ENCODE measurements around the gene ARHGAP15. TPM values are rescaled to one million over a fixed set of nuclear protein-coding genes. Genes with fewer than 3 reads are reported as not detected.

ARHGAP15 gene
- total RNA-seq, 4 donors from 2014 or later: 0.80 to 53.1 (median 12.7) TPM

DNA sequence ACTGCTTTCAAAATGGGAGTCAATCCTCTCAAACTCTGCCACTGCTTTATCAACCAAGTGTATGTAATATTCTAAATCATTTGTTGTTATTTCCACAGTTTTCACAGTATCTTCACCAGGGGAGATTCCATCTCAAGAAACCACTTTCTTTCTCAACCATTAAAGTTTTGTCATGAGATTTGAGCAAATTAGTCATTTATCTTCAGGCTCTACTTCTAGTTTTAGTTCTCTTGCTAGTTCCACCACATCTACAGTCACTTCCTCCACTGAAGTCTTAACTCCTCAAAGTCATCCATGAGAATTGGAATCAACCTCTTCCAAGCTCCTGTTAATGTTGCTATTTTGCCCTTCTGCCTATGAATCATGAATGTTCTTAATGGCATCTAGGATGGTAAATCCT, 545.8 kb downstream of the ARHGAP15 start:
- Histone ChIP-seq H3K4me3 (no peak overlapping the region), H3K27me3 (no peaks in the 10 kb centered on the region), H3K9me3 (no peaks in the 10 kb centered on the region), H3K4me1 (no peaks in the 10 kb centered on the region), H3K27ac (no peak overlapping the region), H3K36me3 (no peaks in the 10 kb centered on the region)
- intact Hi-C loops (cut with DNase I; ENCODE audit: low total_unique reads): no loop called here
- TF ChIP-seq POLR2A (IDR thresholded peaks at IDR 0.05) (no peak), POLR2AphosphoS5 (IDR thresholded peaks at IDR 0.05) (no peak), EP300 (IDR thresholded peaks at IDR 0.05; ENCODE audit: low read depth) (no peak), CTCF (IDR thresholded peaks at IDR 0.05) (no peak)
- in situ Hi-C loops (cut with MboI; ENCODE audit: low pct_ligation_motif_present in 1 of 4, low pct_unique_long_range_greater_than_20kb in 1 of 4, low sequenced_read_pairs in 3 of 4): no loop called here
- DNase-seq: no peak

DNA sequence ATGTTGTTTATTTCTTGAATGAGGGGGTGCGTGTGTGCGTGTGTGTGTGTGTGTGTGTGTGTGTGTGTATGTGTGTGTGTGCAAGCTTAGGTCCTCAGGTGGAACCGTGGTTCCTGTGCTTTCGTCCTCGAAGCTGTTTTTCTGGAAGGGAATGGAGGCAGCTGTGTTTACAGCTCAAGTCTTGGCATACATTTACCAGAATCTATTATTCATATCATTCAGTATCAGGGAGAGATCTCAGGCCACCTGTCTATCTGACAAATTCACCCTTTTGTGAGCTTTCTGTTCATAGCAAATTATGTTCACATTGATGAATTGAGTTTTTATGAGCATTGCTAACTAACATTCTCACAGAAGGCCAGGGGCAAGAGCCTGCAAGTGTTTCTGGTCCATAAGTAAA, 550.4 kb downstream of the ARHGAP15 start:
- Histone ChIP-seq H3K4me1 (no peaks in the 10 kb centered on the region), H3K4me3 (no peak overlapping the region), H3K9me3 (no peaks in the 10 kb centered on the region), H3K27ac (no peak overlapping the region), H3K36me3 (no peaks in the 10 kb centered on the region), H3K27me3 (no peaks in the 10 kb centered on the region)
- intact Hi-C loops (cut with DNase I; ENCODE audit: low total_unique reads) (no loop called here), in situ Hi-C loops (cut with MboI; ENCODE audit: low pct_ligation_motif_present in 1 of 4, low pct_unique_long_range_greater_than_20kb in 1 of 4, low sequenced_read_pairs in 3 of 4) (no loop called here)
- DNase-seq: no peak
- TF ChIP-seq EP300 (IDR thresholded peaks at IDR 0.05; ENCODE audit: low read depth): no peak
- no peak for TF ChIP-seq CTCF (IDR thresholded peaks at IDR 0.05)
- TF ChIP-seq POLR2A (IDR thresholded peaks at IDR 0.05): no peak
- TF ChIP-seq POLR2AphosphoS5 (IDR thresholded peaks at IDR 0.05): no peak
- 74% methylated on average over 4 to 5 of the region's 5 CpGs for WGBS, 2 donors (ENCODE audit: low coverage in 1 of 2)

DNA sequence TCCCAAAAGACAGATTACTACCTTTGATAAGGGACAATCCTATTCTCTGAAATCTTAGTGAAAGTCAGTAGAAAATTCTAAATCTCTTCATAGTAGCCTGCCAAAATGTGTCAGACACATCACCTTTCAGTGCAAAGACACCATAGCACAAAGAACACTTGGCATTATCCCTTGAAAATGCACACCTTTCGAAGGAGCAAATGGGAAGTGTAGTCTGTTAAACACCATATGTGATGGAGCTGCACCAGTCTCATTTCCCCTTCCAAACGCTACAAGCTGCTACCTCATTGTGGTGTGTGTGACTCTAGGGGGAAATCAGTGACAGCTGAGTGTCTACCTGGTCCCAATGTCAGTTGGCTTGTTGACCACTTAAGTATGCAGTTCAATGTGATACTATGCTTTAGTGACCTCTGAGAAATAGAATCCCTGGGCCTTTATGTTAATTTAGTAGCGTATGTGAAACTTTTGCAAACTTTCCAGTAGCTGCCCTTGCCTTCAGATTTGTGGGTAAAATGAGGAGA, 551.7 kb downstream of the ARHGAP15 start:
- no peaks in the 10 kb centered on the region for H3K27me3 ChIP-seq
- TF ChIP-seq CTCF (IDR thresholded peaks at IDR 0.05) (no peak), POLR2AphosphoS5 (IDR thresholded peaks at IDR 0.05) (no peak), POLR2A (IDR thresholded peaks at IDR 0.05) (no peak), EP300 (IDR thresholded peaks at IDR 0.05; ENCODE audit: low read depth) (no peak)
- no peaks in the 10 kb centered on the region for H3K4me1 ChIP-seq
- no peak overlapping the region for H3K4me3 ChIP-seq
- no peak overlapping the region for H3K27ac ChIP-seq
- 80 to 91% methylated on average over 1 to 3 of the region's 3 CpGs for WGBS, 2 donors (ENCODE audit: low coverage in 1 of 2)
- H3K9me3 ChIP-seq: no peaks in the 10 kb centered on the region
- in situ Hi-C loops (cut with MboI; ENCODE audit: low pct_ligation_motif_present in 1 of 4, low pct_unique_long_range_greater_than_20kb in 1 of 4, low sequenced_read_pairs in 3 of 4): no loop called here
- no peaks in the 10 kb centered on the region for H3K36me3 ChIP-seq
- DNase-seq: no peak
- intact Hi-C loops (cut with DNase I; ENCODE audit: low total_unique reads): no loop called here

GRCh38 chr2:143682436-143683055, 553.3 kb downstream of the ARHGAP15 start:
- H3K4me3 ChIP-seq: no peak overlapping the region
- TF ChIP-seq POLR2AphosphoS5 (IDR thresholded peaks at IDR 0.05): no peak
- TF ChIP-seq CTCF (IDR thresholded peaks at IDR 0.05): no peak
- TF ChIP-seq POLR2A (IDR thresholded peaks at IDR 0.05): no peak
- TF ChIP-seq EP300 (IDR thresholded peaks at IDR 0.05; ENCODE audit: low read depth): no peak
- H3K36me3 ChIP-seq: no peaks in the 10 kb centered on the region
- no peaks in the 10 kb centered on the region for H3K4me1 ChIP-seq
- 84 to 92% methylated on average over 5 of the region's 5 CpGs for WGBS, 2 donors (ENCODE audit: low coverage in 1 of 2)
- H3K9me3 ChIP-seq: no peaks in the 10 kb centered on the region
- in situ Hi-C loops (cut with MboI; ENCODE audit: low pct_ligation_motif_present in 1 of 4, low pct_unique_long_range_greater_than_20kb in 1 of 4, low sequenced_read_pairs in 3 of 4): no loop called here
- H3K27ac ChIP-seq: no peak overlapping the region
- no peaks in the 10 kb centered on the region for H3K27me3 ChIP-seq
- intact Hi-C loops (cut with DNase I; ENCODE audit: low total_unique reads): no loop called here
- no peak for DNase-seq

Data from transverse colon (tissue), 4 donors.